ENCODE data around the gene KCNJ12.

Gene KCNJ12

DNA sequence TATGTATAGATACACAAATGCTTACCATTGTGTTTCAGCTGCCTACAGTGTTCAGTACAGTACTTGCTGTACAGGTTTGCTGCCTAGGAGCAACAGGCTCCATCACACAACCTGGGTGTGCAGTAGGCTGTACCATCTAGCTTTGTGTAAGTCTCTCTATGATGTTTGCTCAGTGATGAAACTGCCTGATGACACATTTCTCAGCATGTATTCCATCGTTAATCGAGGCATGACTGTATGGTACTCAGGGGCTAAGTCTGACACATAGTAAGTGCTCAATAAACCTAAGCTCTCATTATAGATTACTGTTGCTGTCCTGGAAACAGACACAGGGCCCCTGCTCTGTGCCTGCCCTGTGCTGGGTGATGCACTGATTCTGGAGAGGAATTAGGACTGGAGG, 18.1 kb downstream of the KCNJ12 start:
- Histone ChIP-seq H3K4me2 (ENCODE audit: insufficient read depth, low read length) (no peak overlapping the region), H3K79me2 (ENCODE audit: insufficient read depth, low read length) (no peaks in the 10 kb centered on the region), H2AFZ (ENCODE audit: low read depth, low read length) (no peak overlapping the region), H3K27me3 (ENCODE audit: insufficient read depth, low read length, poor library complexity) (no peaks in the 10 kb centered on the region), H3K9ac (ENCODE audit: low read depth, low read length) (no peak overlapping the region), H3K4me1 (ENCODE audit: insufficient read depth, low read length) (no peaks in the 10 kb centered on the region), H3K27ac (ENCODE audit: low read length) (no peak overlapping the region), H3K9me3 (ENCODE audit: insufficient read depth, low read length, severe bottlenecking) (no peaks in the 10 kb centered on the region), H4K20me1 (ENCODE audit: insufficient read depth, low read length) (peaks cover 2% of the 10 kb centered on the region; the same call in 1 of the 2 replicates), H3K4me3 (ENCODE audit: low read depth in 1 of 2, low read length in 2 of 2) (no peak overlapping the region), H3K36me3 (ENCODE audit: insufficient read depth, low read length) (no peaks in the 10 kb centered on the region)
- ATAC-seq (ENCODE audit: insufficient read depth, low read depth) (no peak), DNase-seq (no peak)
- no peak for TF ChIP-seq EZH2 (IDR thresholded peaks at IDR 0.05; ENCODE audit: borderline replicate concordance, low read depth, low read length, severe bottlenecking)
- TF ChIP-seq, protein P1, sequence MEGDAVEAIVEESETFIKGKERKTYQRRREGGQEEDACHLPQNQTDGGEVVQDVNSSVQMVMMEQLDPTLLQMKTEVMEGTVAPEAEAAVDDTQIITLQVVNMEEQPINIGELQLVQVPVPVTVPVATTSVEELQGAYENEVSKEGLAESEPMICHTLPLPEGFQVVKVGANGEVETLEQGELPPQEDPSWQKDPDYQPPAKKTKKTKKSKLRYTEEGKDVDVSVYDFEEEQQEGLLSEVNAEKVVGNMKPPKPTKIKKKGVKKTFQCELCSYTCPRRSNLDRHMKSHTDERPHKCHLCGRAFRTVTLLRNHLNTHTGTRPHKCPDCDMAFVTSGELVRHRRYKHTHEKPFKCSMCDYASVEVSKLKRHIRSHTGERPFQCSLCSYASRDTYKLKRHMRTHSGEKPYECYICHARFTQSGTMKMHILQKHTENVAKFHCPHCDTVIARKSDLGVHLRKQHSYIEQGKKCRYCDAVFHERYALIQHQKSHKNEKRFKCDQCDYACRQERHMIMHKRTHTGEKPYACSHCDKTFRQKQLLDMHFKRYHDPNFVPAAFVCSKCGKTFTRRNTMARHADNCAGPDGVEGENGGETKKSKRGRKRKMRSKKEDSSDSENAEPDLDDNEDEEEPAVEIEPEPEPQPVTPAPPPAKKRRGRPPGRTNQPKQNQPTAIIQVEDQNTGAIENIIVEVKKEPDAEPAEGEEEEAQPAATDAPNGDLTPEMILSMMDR (IDR thresholded peaks at IDR 0.05; ENCODE audit: borderline replicate concordance, extremely low read depth, low read length, poor library complexity, severe bottlenecking): no peak

DNA sequence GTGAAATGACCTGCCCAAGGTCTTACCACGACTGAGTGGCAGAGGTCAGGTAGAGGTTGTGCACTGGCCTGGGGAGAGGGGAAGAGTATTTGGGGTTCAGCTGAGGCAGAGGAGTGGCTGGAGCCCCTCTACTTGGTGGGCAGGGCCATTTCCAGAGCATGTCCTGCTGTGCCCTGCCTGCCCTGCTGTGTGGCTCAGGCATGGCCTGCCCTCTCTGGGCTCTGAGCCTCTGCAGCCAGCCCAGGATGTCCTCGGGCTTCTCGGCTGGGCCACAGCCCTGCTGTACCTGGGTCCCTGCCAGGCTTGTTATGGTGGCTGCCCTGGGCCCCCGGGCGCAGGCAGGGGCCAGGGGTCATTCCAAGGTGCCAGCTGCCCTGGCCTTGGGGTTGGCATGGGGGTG, 19.6 kb downstream of the KCNJ12 start:
- Histone ChIP-seq H3K9me3 (ENCODE audit: insufficient read depth, low read length, severe bottlenecking) (no peaks in the 10 kb centered on the region), H4K20me1 (ENCODE audit: insufficient read depth, low read length) (peaks cover 2% of the 10 kb centered on the region; the same call in 1 of the 2 replicates), H3K4me2 (ENCODE audit: insufficient read depth, low read length) (no peak overlapping the region), H2AFZ (ENCODE audit: low read depth, low read length) (no peak overlapping the region), H3K36me3 (ENCODE audit: insufficient read depth, low read length) (no peaks in the 10 kb centered on the region), H3K27ac (ENCODE audit: low read length) (no peak overlapping the region), H3K9ac (ENCODE audit: low read depth, low read length) (no peak overlapping the region), H3K4me3 (ENCODE audit: low read depth in 1 of 2, low read length in 2 of 2) (no peak overlapping the region), H3K79me2 (ENCODE audit: insufficient read depth, low read length) (no peaks in the 10 kb centered on the region), H3K4me1 (ENCODE audit: insufficient read depth, low read length) (no peaks in the 10 kb centered on the region), H3K27me3 (ENCODE audit: insufficient read depth, low read length, poor library complexity) (no peaks in the 10 kb centered on the region)
- ATAC-seq (ENCODE audit: insufficient read depth, low read depth) (no peak), DNase-seq (no peak)
- TF ChIP-seq, protein P1 (IDR thresholded peaks at IDR 0.05; ENCODE audit: borderline replicate concordance, extremely low read depth, low read length, poor library complexity, severe bottlenecking): no peak
- TF ChIP-seq EZH2 (IDR thresholded peaks at IDR 0.05; ENCODE audit: borderline replicate concordance, low read depth, low read length, severe bottlenecking): no peak

DNA sequence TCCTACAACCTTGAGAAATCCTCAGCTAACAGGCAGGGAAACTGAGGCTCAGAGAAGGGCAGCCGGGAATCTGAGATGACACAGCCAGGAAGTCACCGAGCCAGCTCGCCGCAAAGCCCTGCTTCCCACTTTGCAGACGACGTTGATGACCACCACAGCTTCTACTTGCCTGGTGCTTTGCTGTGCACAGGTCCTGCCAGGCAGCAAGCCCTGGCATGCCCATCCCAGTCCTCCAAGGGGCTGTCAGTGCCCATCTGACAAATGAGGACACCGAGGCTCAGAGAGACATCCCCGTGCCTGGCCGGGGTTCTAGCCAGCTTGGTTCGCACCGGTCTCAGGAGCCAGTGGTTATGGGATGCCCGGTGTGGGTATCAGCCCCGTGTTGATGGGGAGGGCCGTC, 20.1 kb downstream of the KCNJ12 start:
- no peak for DNase-seq
- Histone ChIP-seq H2AFZ (ENCODE audit: low read depth, low read length) (no peak overlapping the region), H3K4me3 (ENCODE audit: low read depth in 1 of 2, low read length in 2 of 2) (no peak overlapping the region), H3K9ac (ENCODE audit: low read depth, low read length) (no peak overlapping the region), H3K4me1 (ENCODE audit: insufficient read depth, low read length) (no peaks in the 10 kb centered on the region), H3K9me3 (ENCODE audit: insufficient read depth, low read length, severe bottlenecking) (no peaks in the 10 kb centered on the region), H3K36me3 (ENCODE audit: insufficient read depth, low read length) (no peaks in the 10 kb centered on the region), H3K79me2 (ENCODE audit: insufficient read depth, low read length) (no peaks in the 10 kb centered on the region), H4K20me1 (ENCODE audit: insufficient read depth, low read length) (no peaks in the 10 kb centered on the region; the same call in 1 of the 2 replicates), H3K4me2 (ENCODE audit: insufficient read depth, low read length) (no peak overlapping the region), H3K27ac (ENCODE audit: low read length) (no peak overlapping the region), H3K27me3 (ENCODE audit: insufficient read depth, low read length, poor library complexity) (no peaks in the 10 kb centered on the region)
- TF ChIP-seq, protein P1 (IDR thresholded peaks at IDR 0.05; ENCODE audit: borderline replicate concordance, extremely low read depth, low read length, poor library complexity, severe bottlenecking): no peak
- no peak for TF ChIP-seq EZH2 (IDR thresholded peaks at IDR 0.05; ENCODE audit: borderline replicate concordance, low read depth, low read length, severe bottlenecking)
- ATAC-seq (ENCODE audit: insufficient read depth, low read depth): no peak
